ENCODE data around the gene RAI14. TPM values are rescaled to one million over a fixed set of nuclear protein-coding genes. Genes with fewer than 3 reads are reported as not detected.

RAI14 gene
- total RNA-seq, 1 donor from 2014 or later = 30.7 TPM

DNA sequence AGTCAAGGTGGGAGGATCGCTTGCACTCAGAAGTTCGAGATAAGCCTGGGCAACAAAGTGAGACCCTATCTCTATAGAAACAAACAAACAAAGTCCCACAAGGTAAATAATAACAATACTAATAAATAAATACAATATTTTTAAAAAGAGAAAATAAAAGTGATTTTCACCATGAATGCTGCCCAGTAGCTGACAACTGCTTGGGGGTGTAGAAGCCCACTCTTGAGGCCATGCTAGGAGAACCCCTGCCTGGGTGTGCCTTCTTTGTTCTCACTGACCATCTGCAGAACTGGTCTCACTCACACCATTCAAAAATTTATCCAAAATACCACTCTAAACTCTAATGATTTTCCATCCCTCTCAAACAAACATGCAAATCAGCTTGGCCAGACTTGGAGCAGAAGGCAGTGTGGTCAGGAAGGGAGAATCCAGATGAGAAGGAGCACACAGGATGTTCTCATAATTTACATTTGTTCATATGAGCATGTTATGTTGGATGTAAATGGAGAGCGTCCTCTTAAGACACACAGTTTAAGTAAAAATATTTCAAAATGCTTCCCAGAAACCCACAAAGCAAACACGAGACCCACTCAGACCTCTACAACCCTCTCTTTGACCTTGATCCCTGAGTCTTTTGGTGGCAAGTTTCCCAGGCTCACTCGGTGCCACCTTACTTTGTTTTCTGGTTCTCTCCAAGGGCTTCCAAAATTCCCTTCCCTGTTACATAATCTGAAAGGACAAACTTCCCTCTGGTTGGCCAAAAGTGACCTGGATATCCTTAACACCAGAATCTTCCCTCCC, 7.9 kb upstream of the RAI14 start:
- no peaks in the 10 kb centered on the region for H3K4me1 ChIP-seq
- no peak overlapping the region for H3K27ac ChIP-seq
- no peaks in the 10 kb centered on the region for H3K36me3 ChIP-seq
- no peaks in the 10 kb centered on the region for H3K9me3 ChIP-seq
- TF ChIP-seq POLR2A (IDR thresholded peaks at IDR 0.05) = no peak
- TF ChIP-seq POLR2AphosphoS5 (IDR thresholded peaks at IDR 0.05; ENCODE audit: insufficient read depth in 1 of 2, low read depth in 1 of 2) = no peak
- TF ChIP-seq, protein P1, sequence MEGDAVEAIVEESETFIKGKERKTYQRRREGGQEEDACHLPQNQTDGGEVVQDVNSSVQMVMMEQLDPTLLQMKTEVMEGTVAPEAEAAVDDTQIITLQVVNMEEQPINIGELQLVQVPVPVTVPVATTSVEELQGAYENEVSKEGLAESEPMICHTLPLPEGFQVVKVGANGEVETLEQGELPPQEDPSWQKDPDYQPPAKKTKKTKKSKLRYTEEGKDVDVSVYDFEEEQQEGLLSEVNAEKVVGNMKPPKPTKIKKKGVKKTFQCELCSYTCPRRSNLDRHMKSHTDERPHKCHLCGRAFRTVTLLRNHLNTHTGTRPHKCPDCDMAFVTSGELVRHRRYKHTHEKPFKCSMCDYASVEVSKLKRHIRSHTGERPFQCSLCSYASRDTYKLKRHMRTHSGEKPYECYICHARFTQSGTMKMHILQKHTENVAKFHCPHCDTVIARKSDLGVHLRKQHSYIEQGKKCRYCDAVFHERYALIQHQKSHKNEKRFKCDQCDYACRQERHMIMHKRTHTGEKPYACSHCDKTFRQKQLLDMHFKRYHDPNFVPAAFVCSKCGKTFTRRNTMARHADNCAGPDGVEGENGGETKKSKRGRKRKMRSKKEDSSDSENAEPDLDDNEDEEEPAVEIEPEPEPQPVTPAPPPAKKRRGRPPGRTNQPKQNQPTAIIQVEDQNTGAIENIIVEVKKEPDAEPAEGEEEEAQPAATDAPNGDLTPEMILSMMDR (IDR thresholded peaks at IDR 0.05) = no peak
- no peak for DNase-seq (ENCODE audit: extremely low spot score in 2 of 2)
- H3K4me3 ChIP-seq = no peak overlapping the region
- intact Hi-C loops (cut with DNase I) = no loop called here
- H3K27me3 ChIP-seq = no peaks in the 10 kb centered on the region

DNA sequence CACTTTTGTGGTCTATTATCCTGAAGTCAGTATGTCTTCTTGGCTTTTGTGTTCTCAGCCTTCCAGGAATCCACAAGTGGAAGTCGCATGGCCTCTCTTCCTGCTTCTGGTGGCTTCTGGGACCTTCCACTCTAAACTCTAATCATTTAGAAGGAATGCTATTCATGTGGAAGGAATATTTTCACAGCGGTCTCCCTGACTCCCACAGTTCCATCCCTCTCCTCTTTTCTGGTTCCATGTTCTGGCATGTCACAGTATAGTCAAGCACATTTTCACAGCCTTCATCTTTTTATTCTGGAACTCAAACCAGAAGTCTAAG, 7.3 kb upstream of the RAI14 start:
- peak in 1 of 2 donors; percentile 32 for DNase-seq (ENCODE audit: extremely low spot score in 2 of 2)
- intact Hi-C loops (cut with DNase I) = no loop called here
- no peak overlapping the region for H3K27ac ChIP-seq
- no peak for TF ChIP-seq POLR2A (IDR thresholded peaks at IDR 0.05)
- TF ChIP-seq, protein P1 (IDR thresholded peaks at IDR 0.05) = no peak
- no peak for TF ChIP-seq POLR2AphosphoS5 (IDR thresholded peaks at IDR 0.05; ENCODE audit: insufficient read depth in 1 of 2, low read depth in 1 of 2)
- H3K4me3 ChIP-seq = no peak overlapping the region
- H3K27me3 ChIP-seq = no peaks in the 10 kb centered on the region
- H3K9me3 ChIP-seq = no peaks in the 10 kb centered on the region
- H3K4me1 ChIP-seq = no peaks in the 10 kb centered on the region
- H3K36me3 ChIP-seq = no peaks in the 10 kb centered on the region

DNA sequence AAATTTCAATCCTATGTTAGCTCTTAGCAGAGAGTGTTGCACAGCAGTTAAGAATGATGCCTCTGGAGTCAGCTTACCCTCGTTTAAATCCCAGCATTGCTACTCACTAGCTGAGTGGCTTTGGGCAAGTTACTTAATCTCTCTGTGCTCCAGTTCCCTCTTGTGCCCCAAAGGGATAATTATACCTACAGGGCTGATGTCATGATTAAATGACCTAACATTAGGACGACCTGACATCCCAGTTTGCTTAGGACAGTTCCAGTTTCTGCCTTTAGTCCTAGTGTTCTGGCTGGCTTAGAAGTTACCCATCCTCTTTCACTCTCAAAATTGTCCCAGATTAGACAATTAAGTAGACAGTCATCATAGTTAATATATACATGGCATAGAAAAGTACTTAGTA, 4.3 kb upstream of the RAI14 start:
- no peaks in the 10 kb centered on the region for H3K9me3 ChIP-seq
- no peak overlapping the region for H3K4me3 ChIP-seq
- intact Hi-C loops (cut with DNase I) = no loop called here
- TF ChIP-seq POLR2AphosphoS5 (IDR thresholded peaks at IDR 0.05; ENCODE audit: insufficient read depth in 1 of 2, low read depth in 1 of 2) (no peak), POLR2A (IDR thresholded peaks at IDR 0.05) (no peak)
- TF ChIP-seq, protein P1 (IDR thresholded peaks at IDR 0.05) = no peak
- H3K27me3 ChIP-seq = no peaks in the 10 kb centered on the region
- no peaks in the 10 kb centered on the region for H3K36me3 ChIP-seq
- DNase-seq (ENCODE audit: extremely low spot score in 2 of 2) = no peak
- H3K27ac ChIP-seq = no peak overlapping the region
- H3K4me1 ChIP-seq = peaks cover 3% of the 10 kb centered on the region

DNA sequence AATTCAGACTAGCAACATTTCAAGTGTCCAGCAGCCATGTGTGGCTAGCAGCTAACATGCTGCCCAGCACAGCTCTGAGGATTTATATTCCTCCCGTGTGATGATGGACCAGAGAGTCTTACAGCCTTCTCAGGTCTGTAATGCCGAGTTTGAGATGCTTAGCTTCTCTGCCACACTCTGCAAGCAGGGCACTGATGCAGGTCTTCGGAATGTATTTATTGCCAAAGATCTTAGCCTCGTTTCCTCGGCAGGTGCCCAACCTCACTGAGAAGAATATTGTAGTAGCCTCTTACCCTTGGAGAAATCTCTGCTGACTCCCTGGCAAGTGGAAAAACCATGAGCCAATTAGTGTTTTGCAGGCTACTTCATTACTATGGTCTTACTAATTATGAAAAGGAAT, 3.7 kb upstream of the RAI14 start:
- intact Hi-C loops (cut with DNase I) = no loop called here
- TF ChIP-seq POLR2A (IDR thresholded peaks at IDR 0.05) (no peak), POLR2AphosphoS5 (IDR thresholded peaks at IDR 0.05; ENCODE audit: insufficient read depth in 1 of 2, low read depth in 1 of 2) (no peak)
- TF ChIP-seq, protein P1 (IDR thresholded peaks at IDR 0.05) = no peak
- Histone ChIP-seq H3K27me3 (no peaks in the 10 kb centered on the region), H3K9me3 (no peaks in the 10 kb centered on the region), H3K4me1 (peaks cover 10% of the 10 kb centered on the region), H3K27ac (no peak overlapping the region), H3K4me3 (no peak overlapping the region), H3K36me3 (no peaks in the 10 kb centered on the region)
- no peak for DNase-seq (ENCODE audit: extremely low spot score in 2 of 2)

DNA sequence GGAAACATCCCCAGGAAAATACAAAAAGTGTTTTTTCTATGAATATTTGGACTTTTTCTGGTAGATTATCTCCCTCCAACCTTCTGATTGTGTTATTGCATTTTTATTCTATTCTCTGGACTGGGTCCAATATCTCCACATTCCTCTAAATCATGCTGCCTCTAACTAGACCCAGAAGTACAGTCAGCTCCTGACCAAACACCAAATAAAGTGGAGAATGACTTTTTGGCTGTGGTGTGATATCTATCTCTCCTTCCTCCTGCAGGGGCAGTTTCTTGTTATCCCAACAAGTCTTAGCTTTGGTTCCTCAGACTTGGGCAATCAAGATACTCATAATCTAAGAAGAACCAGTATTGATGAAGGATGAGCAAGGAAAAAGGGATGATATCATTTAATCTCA, 3.2 kb upstream of the RAI14 start:
- Histone ChIP-seq H3K4me1 (peaks cover 14% of the 10 kb centered on the region), H3K9me3 (no peaks in the 10 kb centered on the region), H3K36me3 (no peaks in the 10 kb centered on the region), H3K4me3 (no peak overlapping the region), H3K27me3 (no peaks in the 10 kb centered on the region), H3K27ac (no peak overlapping the region)
- TF ChIP-seq POLR2AphosphoS5 (IDR thresholded peaks at IDR 0.05; ENCODE audit: insufficient read depth in 1 of 2, low read depth in 1 of 2) (no peak), POLR2A (IDR thresholded peaks at IDR 0.05) (no peak)
- TF ChIP-seq, protein P1 (IDR thresholded peaks at IDR 0.05) = no peak
- no peak for DNase-seq (ENCODE audit: extremely low spot score in 2 of 2)
- intact Hi-C loops (cut with DNase I) = no loop called here

All from vagina (tissue), 2 donors.